Left ventricle myocardium superior (tissue), 1 donor: Measurements from ENCODE around the gene CRTAC1. TPM values are rescaled to one million over a fixed set of nuclear protein-coding genes. Genes with fewer than 3 reads are reported as not detected.

ENCODE experiments used
- ATAC-seq: fragments of 200-7000 bp; cut with Tn5 transposase; one replicate; pipeline ENCODE4 v1.9.1; 2020; ENCODE audit warnings: mild to moderate bottlenecking, moderate library complexity
- DNase-seq: peaks from one replicate; pipeline ENCODE4 v3.0.0-alpha.2; 2020
- intact Hi-C: fragments of 100-400 bp; cut with micrococcal nuclease; formaldehyde crosslinking; loops from one replicate; pipeline ENCODE4 v1.11.0; 2022
- total RNA-seq: library from RNA; stranded (reverse); fragmentation: NEBNext Ultra II Directional; extraction: Animal tissue kit (Norgen Biotek cat#: 25700); gene quantifications from one replicate; pipeline ENCODE4 v1.2.1, GENCODE V29; 2021
- donor health status: DM: no; HTN: yes; CAD: no; lungs with severe emphysema.

CRTAC1 gene
- total RNA-seq, 1 donor from 2014 or later, result 1.6 TPM

DNA sequence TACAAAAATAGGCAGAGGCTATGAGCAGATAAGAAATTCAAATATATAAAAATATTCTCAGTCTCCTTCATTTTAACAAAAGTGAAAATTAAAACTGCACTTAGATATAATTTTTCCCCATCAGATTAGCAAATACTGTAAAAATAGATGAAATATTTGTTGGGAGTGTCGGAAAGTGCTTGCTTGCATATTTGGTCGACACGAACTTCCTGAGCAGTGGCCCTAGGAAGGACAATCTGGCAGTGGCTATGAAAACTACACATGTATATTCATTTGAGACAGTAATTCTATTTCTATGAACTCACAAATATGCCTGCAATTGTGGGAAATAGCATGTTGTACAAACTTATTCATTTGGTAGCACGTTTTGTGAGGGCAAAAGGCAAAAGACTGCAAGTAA lies 99.4 kb downstream of the CRTAC1 start:
- DNase-seq (no peak), ATAC-seq (no peak)
- intact Hi-C loops, result no loop called here

DNA sequence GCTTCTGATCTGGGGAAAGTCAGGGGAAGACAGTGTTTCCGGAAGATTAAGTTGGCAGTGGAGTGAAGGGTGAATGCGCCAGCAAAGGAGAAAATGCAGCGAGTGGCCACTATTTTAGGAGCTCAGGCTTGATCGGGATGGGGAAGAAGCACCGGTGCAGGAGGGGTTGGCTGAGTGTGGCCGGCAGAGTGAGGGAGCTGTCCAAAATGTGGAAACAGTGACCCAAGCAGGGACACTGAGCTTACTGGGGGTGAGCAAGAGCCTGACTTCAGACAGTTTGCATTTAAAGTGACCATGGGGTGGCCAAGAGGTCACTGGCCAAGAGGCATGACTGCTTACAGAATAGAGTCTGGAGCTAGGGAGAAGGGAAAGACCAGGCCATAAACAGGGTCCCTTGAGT lies 101.5 kb downstream of the CRTAC1 start:
- no peak for DNase-seq
- no peak for ATAC-seq
- intact Hi-C loops, result no loop called here

DNA sequence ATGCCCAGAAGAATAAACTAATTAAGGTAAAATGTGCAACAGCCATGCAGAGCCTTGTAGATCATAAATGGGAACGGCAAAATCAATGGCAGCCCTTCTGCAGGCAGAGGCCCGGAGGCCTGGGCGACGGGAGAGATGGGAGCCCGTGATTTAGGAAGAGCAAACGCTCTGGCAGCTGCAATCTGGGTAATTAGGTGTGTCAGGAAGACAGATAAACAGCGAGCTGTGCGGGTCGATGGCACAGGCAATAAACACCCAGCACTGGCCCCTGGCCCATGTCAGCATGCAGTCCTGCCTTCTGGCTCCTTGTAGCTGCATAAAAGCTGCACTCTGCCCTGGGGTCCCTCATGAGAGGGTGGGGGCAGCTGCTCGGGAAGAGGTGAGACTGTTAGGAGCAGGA lies 102.8 kb downstream of the CRTAC1 start:
- intact Hi-C loops, result no loop called here
- no peak for ATAC-seq
- DNase-seq, result no peak

DNA sequence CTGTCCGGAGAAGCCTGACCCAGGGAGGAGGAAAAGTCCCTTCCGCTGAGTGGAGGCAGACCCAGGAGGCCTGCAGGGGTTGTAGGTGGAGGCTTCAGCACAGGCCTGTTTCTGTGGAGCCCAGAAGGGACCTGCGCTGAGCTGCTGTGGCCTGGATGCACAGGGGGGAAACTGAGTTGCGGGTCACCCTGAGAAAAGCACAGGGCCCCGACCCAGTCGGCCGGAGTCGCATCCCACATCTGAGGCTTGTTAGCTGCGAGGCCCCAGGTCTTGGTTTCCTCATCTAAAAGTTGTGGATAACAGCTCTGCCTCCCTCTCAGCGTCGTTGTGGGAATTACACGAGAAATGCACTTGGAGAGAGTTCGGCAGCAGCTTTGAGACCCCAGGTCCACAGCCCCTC lies 104.4 kb downstream of the CRTAC1 start:
- DNase-seq, result no peak

DNA sequence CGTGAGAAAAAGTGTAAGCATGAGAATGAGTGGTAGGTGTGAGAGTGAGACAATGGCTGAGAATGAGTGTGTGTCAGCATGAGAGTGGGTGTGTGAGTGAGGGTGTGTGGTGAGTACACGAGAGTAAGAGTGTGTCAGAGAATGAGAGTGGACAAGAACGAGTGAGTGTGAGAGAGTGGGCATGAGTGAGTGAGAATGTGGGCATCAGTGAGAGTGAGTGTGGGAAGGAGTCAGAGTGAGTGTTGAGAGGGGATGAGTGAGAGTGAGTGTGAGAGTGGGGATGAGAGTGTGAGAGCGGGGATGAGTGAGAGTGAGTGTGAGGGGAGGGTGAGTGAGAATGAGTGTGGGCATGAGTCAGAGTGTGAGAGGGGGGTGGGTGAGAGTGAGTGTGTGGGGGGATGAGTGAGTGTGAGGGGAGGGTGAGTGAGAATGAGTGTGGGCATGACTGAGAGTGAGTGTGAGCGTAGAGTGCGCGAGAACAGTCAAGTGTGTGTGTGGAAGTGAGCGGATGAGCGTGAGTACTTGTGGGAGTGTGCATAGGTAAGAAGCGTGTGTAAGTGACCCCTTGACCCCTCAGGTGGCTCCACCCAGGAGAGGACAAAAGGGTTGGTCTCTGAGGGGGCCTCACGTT lies 105.0 kb downstream of the CRTAC1 start:
- DNase-seq (no peak), ATAC-seq (no peak)
- intact Hi-C loops, result no loop called here

More for the DNA sequence above, 104.4 kb downstream of the CRTAC1 start:
- ATAC-seq, result no peak
- intact Hi-C loops, result no loop called here

DNA sequence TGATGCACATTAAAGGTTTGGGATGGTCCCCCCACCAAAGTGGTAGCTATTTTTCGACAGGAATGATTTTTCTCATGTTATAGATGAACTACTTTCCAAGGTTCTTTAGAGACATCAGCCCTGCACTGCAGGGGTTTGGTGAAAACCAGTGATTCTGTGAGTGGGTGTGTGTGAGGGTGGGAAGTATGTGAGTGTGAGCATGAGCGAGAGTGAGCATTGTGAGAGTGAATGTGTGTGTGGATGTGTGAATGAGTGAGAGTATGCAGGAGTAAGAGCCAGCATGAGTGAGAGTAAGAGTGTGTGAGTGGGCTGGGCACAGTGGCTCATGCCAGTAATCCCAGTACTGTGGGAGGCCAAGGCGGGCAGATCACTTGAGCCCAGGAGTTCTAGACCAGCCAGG lies 105.7 kb downstream of the CRTAC1 start:
- ATAC-seq (no peak), DNase-seq (no peak)
- intact Hi-C loops, result no loop called here

DNA sequence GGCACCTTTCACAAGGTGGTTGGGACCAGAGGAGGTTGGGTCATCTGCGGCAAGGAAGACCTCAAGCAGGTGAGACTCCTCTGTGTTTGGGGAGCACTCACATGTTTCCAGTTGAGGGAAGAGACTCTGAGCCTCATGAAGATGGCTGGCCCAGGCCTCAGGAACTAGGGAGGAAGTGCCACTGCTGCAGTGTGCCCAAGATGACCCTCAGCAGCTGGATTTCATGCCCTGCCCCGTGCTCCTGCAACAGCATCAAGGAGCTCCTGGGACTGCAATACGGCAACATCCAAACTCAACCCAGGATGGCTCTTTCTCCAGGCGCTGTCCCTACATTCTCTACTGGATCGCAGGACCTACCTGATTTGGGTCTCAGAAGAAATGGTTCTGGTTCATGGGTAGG lies 106.9 kb downstream of the CRTAC1 start:
- DNase-seq (no peak), ATAC-seq (no peak)
- intact Hi-C loops, result no loop called here

DNA sequence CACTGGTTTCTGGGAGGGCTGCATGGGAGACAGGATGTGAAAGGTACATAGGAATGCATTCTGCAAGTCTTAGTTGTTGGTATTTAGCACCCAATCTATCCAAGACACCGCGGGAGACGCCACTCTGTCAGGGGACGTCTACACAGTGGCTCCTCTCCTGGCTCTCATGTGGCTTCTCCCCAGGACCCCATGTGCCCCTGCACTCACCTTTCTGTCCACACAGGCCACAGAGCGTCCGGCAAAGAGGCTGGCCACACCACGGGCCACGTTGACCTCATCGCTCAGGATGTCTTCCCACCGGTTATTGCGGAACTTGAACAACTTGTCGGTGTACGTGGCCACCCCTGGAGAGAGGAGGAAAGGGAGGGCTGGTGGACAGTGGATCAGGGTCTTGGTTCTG lies 107.4 kb downstream of the CRTAC1 start:
- ATAC-seq (no peak), DNase-seq (no peak)
- intact Hi-C loops, result no loop called here

DNA sequence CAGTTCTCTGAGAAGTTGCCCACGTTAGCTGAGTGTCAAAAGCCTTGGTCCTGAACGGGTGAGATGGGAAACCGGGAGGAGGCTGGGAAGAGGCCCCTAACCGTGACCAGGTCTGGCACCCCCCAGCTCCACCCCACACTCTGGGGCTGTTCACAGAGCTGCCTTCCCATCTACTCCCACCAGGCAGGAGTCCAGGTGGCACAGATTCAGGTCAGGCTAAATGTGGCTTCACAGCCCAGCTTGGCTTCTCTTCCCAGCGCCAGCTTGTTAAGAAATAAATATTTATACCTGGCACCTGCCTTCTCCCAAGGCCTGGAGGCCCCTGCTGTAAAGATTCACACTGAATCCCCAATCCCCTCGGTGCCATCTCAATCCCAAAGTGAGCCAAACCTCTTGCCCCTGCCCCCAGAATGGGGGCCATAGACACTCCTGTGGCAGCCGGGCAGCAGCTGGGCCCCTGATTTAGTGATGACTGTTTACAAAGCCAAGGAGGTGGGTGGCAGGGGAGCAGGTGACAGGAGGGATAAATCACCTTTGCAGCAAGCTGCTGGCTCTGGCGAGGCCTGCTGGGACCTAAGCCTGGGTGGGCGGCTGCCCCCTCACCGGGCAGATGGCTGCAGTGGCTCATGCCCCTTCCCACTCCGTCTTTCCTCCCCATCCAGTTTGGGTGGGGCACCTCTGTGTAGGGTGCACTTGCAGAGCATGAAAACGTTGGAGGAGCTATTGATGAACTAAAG lies 108.2 kb downstream of the CRTAC1 start:
- intact Hi-C loops, result no loop called here
- peak; percentile 92 for ATAC-seq

DNA sequence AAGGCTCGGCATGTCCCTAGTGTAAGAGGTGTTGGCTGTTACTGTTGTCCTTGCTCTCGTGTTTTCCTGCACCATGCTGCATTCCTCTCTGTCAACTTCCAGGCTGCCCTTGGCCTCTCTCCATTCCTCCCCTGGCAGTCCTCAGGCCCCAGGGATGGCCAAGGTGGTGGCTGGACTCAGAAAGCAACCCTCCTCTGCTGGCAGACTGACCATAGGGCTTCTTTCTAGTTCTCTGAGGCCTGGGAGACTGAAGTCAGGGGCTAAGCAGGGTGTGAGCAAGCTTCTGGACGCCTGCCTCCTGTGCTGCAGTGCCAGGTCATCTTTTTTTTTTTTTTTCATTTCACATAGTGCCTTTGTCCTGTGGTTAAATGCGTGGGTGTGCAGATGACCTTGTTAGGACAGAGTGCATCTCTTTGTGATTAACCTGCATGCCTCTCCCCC lies 108.8 kb downstream of the CRTAC1 start:
- peak; percentile 82 for ATAC-seq
- no peak for DNase-seq
- intact Hi-C loops, result no loop called here

More for the DNA sequence above, 108.2 kb downstream of the CRTAC1 start:
- peak; percentile 73 for DNase-seq

DNA sequence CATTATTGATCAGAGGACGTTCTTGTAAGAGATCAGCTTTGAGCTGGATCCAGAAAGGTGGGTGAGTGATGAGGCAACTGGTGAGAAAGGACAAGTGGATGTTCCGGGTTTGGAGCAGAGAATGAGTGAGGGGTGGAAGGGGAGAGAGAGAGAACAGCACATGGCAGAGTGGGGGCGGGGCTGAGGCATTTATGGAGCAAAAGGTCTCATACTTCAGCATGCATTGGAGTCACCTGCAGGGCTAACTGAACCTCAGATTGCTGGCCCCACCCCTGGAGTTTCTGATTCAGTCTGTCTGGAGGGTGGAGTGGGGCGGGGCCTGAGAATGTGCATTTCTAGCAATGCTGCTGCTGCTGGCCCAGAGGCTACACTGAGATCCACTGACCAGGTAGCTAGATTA lies 109.6 kb downstream of the CRTAC1 start:
- DNase-seq, result no peak
- ATAC-seq, result no peak
- intact Hi-C loops, result no loop called here

DNA sequence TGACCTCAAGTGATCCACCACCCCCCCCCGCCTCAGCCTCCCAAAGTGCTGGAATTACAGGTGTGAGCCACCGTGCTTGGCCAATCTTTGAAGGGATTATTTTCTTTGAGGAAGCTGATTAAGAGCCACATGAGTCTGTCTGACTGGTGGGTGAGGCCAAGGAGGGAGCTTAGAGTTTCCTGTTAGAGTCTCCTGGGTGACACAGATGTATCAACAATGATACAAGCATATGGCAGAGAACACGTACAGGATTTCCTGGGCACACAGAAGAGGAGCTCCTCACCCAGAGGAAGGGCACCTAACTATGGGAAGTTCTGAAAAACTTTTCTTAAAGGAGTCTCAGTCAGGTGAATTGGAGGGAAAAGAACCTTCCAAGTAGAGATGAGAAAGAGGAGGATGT lies 111.4 kb downstream of the CRTAC1 start:
- DNase-seq, result no peak
- intact Hi-C loops, result loop anchor here (5.0 kb wide), 1 partner anchor 123 kb away; no protein-coding TSS in a partner anchor
- ATAC-seq, result no peak

DNA sequence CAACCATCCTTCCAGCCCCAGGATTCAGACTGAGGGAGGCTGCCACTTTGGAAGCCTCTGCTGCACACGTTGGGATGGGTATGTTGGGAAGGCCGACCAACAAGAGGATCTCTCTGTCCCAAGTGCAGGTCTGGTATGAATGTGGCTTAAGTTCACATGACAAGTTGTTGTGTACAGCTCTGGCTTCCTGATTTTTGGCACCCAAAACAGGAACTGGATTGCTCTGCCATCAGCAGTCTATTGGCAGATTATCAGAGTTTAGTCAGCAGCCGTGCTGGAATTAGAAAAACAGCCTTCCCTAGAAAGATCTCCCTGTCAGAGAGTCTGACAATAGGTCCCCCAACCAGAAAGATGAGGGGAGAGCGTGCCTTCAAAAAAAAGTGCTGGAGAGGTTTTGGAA lies 113.8 kb downstream of the CRTAC1 start:
- intact Hi-C loops, result loop anchor here (5.0 kb wide), 1 partner anchor 126 kb away; no protein-coding TSS in a partner anchor
- DNase-seq, result no peak
- ATAC-seq, result peak; percentile 83

DNA sequence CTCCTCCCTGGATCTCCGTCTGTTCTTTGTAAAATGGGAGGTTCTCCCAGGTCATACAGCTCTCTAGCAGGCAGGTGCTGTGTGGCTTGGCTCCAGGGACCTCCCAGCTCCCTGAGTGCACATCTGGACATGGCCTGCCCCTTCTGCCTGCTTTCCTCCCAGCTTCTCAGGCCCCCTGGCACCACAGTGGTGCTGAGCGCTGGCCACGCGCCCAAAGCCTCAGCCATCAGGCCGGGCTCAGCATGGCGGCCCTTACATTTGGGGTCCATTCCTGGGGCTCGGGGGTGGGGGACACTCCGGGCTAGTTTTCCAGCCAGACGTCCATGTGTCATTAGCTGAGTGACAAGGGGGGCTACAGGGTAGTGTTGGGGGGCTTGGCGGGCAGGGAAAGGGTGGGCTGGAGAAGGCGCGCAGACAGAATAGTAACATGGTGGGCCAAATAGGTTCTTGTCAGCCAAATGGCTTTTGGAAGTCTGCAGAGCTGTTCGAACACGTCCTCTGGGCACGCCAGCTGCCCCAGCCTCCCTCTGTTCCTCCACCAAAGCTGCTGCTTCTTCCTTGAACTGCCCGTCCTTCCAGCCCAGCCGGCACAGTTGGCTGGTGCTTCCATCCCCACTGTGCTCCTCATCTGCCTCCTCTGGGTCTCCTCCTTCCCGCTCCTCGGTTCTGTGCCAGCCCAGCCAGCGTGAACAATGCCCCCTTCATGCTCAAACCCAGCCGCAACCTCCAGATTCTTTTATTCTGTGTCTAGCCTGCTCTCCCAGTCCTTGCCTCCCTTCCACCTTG lies 114.9 kb downstream of the CRTAC1 start:
- DNase-seq (no peak), ATAC-seq (no peak)
- intact Hi-C loops, result loop anchor here (5.0 kb wide), 1 partner anchor 127 kb away; no protein-coding TSS in a partner anchor

DNA sequence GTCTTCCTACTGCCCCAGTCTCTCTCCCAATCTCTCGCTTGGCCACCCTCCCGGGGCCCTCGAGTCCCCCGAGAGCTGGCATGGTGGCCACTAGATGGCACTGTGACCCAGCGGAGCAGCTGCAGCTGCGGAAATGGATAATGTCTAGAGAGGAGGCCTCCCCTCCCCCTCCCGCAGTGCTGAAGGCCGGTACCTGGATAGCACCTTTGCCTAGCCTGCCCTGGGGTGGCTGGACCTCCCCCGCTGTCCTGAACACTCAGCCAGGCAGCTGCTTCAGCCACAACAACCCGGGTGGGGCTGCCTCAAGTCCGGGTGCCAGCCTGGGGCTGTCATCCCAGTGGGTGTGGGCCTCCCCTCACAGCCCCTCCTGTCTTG lies 115.6 kb downstream of the CRTAC1 start:
- DNase-seq (peak; percentile 85), ATAC-seq (peak; percentile 88)
- intact Hi-C loops, result loop anchor here (5.0 kb wide), 1 partner anchor 127 kb away; no protein-coding TSS in a partner anchor

DNA sequence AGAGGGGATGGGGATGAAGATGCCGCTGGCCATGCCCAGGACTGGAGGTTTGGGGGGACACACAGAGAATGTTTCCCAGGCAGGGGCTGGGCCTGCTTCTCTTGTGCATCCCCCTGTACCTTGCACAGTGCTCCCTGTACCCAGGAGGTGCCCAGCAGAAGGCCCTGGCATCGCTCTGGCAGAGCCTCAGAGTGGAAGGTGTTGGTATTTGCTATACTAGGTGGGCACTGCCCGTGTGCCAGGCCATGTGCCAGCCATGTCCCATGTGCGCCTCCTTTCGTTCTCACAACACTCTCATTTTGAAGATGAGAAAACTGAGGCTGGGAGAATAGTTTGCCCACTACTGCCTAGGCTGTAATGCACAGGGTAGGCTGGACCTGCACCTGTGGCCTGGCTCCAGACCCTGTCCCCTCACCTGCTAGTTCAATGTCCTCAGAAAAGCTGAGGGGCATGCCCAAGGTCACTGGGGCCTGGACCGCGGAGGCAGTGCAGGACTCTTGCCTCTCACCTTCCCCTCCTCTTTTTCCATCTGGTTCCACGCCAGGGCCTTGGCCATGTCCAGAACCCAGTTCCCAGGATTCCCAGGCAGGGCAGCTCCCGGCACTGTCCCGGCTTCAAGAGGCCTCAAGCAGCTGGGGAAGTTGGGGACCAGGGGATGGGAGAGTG lies 116.1 kb downstream of the CRTAC1 start:
- ATAC-seq (peak; percentile 21), DNase-seq (no peak)
- intact Hi-C loops, result no loop called here

DNA sequence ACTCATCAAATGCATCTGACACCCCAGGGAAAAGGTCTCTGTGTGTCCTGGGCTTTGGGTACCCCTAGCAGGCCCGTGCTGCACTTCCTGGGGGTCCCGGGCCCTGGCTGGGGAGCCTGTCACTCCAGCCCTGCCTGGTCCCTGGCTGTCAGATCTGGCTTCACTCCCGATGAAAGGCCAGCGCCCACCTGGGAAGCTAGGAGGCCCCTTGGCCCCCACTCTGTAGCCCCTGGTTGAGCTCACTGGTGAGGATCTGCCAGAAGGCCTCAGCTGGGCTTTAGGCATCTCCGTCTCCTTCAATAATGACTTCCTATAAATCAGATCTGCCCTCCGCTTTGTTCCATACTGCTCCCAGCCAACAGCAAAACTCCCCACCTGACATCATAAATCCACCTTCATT lies 116.8 kb downstream of the CRTAC1 start:
- intact Hi-C loops, result no loop called here
- no peak for ATAC-seq
- DNase-seq, result no peak

DNA sequence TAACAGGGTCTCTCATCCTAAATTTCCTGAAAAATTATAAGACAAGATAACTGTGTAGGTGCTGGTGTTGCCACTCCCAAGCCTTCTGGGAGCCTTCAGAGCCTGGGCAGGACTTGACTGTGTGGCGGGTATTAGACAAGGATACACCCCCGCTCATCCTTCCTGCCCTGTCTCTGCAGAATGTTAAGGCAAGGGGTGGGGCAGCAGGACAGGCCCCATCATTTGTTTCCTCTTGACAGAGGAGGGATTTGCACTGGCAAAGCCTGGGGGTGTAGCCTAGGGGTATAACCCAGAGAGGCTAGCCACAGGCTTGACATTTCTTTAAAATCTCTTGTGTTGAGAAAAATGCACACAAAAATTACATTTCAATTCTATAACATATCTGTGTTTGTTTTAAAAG lies 117.2 kb downstream of the CRTAC1 start:
- intact Hi-C loops, result no loop called here
- DNase-seq (no peak), ATAC-seq (no peak)

DNA sequence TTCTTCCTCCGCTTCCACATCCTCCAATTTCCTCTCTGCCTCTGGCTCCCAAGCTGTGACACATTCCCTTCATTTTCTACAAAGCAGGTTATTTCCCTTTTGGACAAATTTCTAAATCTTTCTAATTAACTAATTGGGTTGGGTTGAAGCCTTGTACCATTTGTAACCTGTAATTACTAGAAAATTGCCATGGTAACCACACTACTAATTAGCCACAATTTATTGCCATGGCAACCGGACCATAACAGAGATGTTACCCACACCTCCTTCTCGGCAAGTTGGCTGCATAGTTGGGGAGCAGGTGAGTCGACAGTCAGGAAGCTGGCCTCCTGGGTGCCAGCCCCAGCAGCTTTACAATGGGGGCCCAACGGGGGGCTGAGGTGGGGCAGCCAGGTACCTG lies 119.2 kb downstream of the CRTAC1 start:
- no peak for DNase-seq

DNA sequence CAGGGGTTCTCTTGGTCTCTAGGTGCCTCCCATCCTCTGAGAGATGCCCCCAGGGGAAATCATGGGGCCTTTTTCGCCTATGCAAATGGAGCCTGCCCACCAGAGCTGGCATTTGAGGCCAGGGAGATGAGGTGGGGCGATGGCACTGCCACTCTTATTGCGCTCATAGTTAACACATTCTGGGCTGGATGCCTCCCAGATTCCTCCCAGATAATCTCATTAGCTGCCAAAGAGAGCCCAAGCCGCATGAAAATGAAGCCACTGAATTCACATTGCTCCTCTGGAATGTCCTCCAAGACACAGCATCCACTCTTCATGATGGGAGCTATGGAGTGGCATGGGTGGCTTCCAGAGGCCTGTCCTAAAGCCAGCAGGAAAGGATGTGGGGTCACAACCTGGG lies 119.8 kb downstream of the CRTAC1 start:
- DNase-seq (no peak), ATAC-seq (no peak)
- intact Hi-C loops, result no loop called here

More for the DNA sequence above, 119.2 kb downstream of the CRTAC1 start:
- ATAC-seq, result no peak
- intact Hi-C loops, result no loop called here
